Activated CD8-positive, alpha-beta memory T cell treated with anti-CD3 and anti-CD28 coated beads, Interleukin-2, amount 10 ng/mL, durations not matched to agents 7 days and 5 days (primary cell): ENCODE data around the gene NKTR. TPM values are rescaled to one million over a fixed set of nuclear protein-coding genes. Genes with fewer than 3 reads are reported as not detected.

Source experiments
- ATAC-seq: fragments of 150-1000 bp; cut with Tn5 transposase; one replicate; pipeline ENCODE4 v1.10.0; 2021; ENCODE audit warnings: moderate library complexity
- CTCF ChIA-PET: fragments of 350-600 bp; sonication (Branson Sonifier 250); formaldehyde crosslinking; loops from one replicate; lab custom pipeline; 2021; ENCODE audit warnings: antibody characterized with exemption; lab: Charles Lee
- DNase-seq: peaks from one replicate; pipeline ENCODE4 v3.0.0-alpha.2; 2020
- H3K27ac Mint-ChIP-seq: one replicate; pipeline ENCODE4 v1.8.0; 2021; ENCODE audit warnings: mild to moderate bottlenecking, mixed read lengths
- H3K27me3 Mint-ChIP-seq: one replicate; pipeline ENCODE4 v1.8.0; 2021; ENCODE audit warnings: mixed read lengths
- H3K36me3 Mint-ChIP-seq: one replicate; pipeline ENCODE4 v1.8.0; 2021; ENCODE audit warnings: mild to moderate bottlenecking, mixed read lengths
- H3K4me1 Mint-ChIP-seq: one replicate; pipeline ENCODE4 v1.8.0; 2021; ENCODE audit warnings: mixed read lengths
- H3K4me3 Mint-ChIP-seq: one replicate; pipeline ENCODE4 v1.8.0; 2021; ENCODE audit warnings: mild to moderate bottlenecking, moderate library complexity, mixed read lengths
- H3K9me3 Mint-ChIP-seq: one replicate; pipeline ENCODE4 v1.8.0; 2022; ENCODE audit warnings: low read depth, mixed read lengths
- total RNA-seq, 2 experiments: library from RNA; stranded (reverse); gene quantifications; one replicate each; pipeline ENCODE4 v1.2.3, GENCODE V29; 2021

Gene NKTR
- total RNA-seq, 2 experiments from 2014 or later: 76.0 to 120 TPM

DNA sequence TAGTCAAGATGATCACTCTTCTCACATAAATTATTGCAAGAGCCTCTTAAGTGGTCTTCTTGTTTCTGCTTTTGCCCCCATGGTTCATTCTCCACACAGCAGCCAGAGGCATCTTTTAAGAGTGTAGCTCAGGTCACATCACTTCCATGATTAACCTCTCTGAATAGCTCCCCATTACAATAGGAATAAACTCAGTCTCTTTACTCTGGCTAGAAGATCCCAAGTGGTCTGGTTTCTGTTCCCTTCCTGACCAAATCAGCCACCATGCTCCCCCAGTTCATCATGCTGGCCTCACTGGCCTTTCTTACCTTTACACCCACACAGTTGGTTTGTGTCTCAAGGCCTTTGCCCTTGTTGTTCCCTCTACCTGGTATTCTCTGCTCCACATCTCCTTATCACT, 93.9 kb downstream of the NKTR start:
- CTCF ChIA-PET: no interaction called here
- no peak overlapping the region for H3K27ac Mint-ChIP-seq
- DNase-seq (no peak), ATAC-seq (no peak)
- H3K4me3 Mint-ChIP-seq: no peak overlapping the region
- peaks cover 10% of the 10 kb centered on the region for H3K4me1 Mint-ChIP-seq
- H3K36me3 Mint-ChIP-seq: no peaks in the 10 kb centered on the region
- H3K27me3 Mint-ChIP-seq: peaks cover 5% of the 10 kb centered on the region
- no peaks in the 10 kb centered on the region for H3K9me3 Mint-ChIP-seq

DNA sequence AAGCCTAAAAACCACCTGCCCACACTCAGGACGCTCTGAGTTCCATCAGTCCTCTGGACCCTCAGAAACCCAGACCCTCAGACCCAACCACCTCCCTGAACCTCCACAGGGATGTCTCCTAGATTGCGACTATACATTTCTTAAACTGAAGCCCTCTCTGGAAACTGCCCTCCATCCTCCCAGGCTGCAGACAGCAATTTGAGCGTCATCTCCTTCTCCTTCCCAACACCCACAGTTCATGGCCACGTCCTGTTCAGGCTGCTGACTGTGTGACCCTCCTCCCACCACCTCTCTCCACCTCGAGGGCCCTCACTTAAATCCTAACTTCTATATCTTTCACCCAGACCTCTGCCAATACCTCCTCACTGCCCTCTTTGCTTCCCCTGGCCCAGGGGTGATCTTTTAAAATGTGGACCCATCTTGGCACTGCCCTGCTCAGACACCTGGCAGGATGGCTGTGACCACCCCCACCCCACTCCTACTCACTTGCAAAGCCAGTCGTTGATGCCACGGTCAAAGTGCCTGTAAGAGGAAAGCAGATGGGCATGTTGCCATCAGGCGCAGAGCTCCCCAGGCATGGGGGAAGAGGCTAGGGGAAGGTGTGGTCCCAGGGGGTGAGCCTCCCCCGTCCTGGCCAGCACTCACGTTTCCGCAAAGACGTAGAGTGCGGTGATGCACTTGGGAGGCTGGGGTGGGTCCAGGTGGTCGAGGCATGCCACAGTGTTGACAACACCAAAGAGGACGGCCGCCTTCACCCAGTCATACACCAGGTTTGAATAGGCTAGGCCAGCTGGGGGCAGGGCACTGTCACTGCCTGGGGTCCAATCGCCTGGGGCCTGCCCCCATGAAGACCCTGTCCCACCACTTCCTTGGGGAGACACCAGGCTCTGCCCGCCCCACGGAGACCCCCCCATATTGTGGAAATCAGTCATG, 96.1 kb downstream of the NKTR start:
- H3K4me1 Mint-ChIP-seq: peaks cover 15% of the 10 kb centered on the region
- CTCF ChIA-PET: interaction anchor here (1.2 kb wide), 1 partner anchor 33 kb away, joined by 3 read pairs; no protein-coding TSS in a partner anchor
- H3K27me3 Mint-ChIP-seq: no peaks in the 10 kb centered on the region
- H3K36me3 Mint-ChIP-seq: no peaks in the 10 kb centered on the region
- no peak overlapping the region for H3K4me3 Mint-ChIP-seq
- H3K9me3 Mint-ChIP-seq: no peaks in the 10 kb centered on the region
- no peak for ATAC-seq
- no peak overlapping the region for H3K27ac Mint-ChIP-seq
- peak; percentile 28 for DNase-seq

DNA sequence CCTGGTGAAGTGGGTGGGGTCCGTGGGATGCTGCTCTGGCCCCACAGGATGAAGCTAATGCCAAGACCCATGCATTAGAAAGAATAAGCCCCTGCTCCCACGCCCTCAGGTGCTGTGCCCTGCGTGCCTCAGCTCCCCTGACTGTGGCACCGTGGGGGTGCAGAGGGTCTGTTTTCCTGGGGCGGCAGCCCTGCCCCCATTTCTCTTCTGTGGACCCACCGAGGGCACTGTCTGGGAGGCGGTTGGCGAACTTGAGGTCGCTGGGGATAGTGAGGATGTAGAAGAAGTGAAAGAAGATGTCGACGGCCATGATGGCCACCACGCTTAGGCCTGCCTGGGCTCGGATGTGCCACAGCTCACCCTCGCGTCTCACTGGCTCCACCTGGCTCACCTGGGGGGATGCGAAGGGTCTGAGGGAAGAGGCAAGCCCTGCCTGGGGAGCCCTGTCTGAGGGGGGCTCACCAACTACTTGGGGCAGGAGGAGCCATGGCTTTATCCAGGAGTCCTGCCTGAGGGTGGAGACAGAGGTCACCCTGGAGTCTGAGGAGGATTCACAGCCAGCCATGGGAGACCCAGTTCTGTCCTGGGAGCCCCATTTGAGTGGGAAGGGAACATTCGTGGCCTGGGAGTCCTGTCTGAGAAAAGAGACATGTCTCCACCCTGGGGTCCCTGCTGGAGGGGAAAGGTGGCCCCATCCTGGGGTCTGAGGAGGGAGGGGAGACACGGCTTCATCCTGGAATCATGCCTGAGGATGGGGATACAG, 97.0 kb downstream of the NKTR start:
- Mint-ChIP-seq H3K27ac (no peak overlapping the region), H3K4me1 (peaks cover 15% of the 10 kb centered on the region), H3K9me3 (no peaks in the 10 kb centered on the region), H3K36me3 (no peaks in the 10 kb centered on the region), H3K4me3 (no peak overlapping the region), H3K27me3 (no peaks in the 10 kb centered on the region)
- DNase-seq (peak; percentile 28), ATAC-seq (no peak)
- CTCF ChIA-PET: interaction anchor here (1.2 kb wide), 1 partner anchor 33 kb away, joined by 3 read pairs; no protein-coding TSS in a partner anchor

Other genes starting within 250 kb of the NKTR start
- not detected for gene LYZL4, start 190.1 kb upstream of the NKTR start, total RNA-seq
- gene VIPR1, start 98.0 kb upstream of the NKTR start, total RNA-seq: 1 to 10 TPM in 1 of 2 experiments, under 1 TPM in 1; 0.14 to 1.9 TPM
- gene SEC22C, start 18.7 kb upstream of the NKTR start, total RNA-seq: 10 to 100 TPM; 46.1 to 47.3 TPM
- 10 to 100 TPM; 59.3 to 71.9 TPM for gene SS18L2, start 9.8 kb upstream of the NKTR start, total RNA-seq
- gene ZBTB47, start 53.0 kb downstream of the NKTR start, total RNA-seq: under 1 TPM; 0.41 to 0.56 TPM
- gene KLHL40, start 84.9 kb downstream of the NKTR start, total RNA-seq: not detected
- not detected for gene HHATL, start 102.1 kb downstream of the NKTR start, total RNA-seq
- under 1 TPM; 0.35 to 0.41 TPM for gene CCDC13, start 172.6 kb downstream of the NKTR start, total RNA-seq
- 10 to 100 TPM; 53.6 to 71.1 TPM for gene HIGD1A, start 203.8 kb downstream of the NKTR start, total RNA-seq
- gene ACKR2, start 208.8 kb downstream of the NKTR start, total RNA-seq: 1 to 10 TPM; 2.3 to 2.6 TPM